Measurements from ENCODE around the gene MCRS1.

DNA sequence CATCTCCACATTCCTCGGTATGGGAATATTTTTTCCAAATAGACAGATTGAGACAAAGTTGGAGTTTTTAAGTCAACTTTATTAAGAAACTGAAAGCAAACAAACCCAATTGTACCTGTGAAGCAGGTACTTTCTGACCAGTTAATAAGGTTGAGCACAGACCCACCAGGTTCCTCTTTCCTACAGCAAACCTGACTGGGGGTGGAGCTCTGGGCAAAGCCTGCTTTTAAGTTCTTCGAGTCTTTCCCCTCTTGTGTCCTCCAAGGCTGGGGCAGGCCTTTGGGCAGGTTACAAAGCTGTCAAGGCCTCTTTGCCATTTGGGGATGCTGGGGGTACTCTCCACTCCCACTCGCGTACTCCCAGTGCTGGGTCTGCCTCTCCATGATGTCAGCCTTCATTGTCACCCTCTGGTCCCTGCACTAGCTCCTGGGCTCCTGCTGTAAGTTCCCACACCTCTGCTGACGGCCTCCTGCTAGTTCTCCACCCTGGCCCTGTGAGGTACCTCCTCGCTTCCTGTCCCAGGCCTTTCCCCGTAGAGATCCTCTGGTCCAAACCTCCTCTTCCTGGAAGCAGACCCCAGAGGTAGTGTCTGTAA, 25.9 kb downstream of the MCRS1 start:
- TF ChIP-seq, protein P1, sequence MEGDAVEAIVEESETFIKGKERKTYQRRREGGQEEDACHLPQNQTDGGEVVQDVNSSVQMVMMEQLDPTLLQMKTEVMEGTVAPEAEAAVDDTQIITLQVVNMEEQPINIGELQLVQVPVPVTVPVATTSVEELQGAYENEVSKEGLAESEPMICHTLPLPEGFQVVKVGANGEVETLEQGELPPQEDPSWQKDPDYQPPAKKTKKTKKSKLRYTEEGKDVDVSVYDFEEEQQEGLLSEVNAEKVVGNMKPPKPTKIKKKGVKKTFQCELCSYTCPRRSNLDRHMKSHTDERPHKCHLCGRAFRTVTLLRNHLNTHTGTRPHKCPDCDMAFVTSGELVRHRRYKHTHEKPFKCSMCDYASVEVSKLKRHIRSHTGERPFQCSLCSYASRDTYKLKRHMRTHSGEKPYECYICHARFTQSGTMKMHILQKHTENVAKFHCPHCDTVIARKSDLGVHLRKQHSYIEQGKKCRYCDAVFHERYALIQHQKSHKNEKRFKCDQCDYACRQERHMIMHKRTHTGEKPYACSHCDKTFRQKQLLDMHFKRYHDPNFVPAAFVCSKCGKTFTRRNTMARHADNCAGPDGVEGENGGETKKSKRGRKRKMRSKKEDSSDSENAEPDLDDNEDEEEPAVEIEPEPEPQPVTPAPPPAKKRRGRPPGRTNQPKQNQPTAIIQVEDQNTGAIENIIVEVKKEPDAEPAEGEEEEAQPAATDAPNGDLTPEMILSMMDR (IDR thresholded peaks at IDR 0.05): no peak
- no peak for TF ChIP-seq POLR2A (IDR thresholded peaks at IDR 0.05)
